ENCODE measurements around the gene COL18A1. TPM values are rescaled to one million over a fixed set of nuclear protein-coding genes. Genes with fewer than 3 reads are reported as not detected.

Gene COL18A1
- total and polyA plus RNA-seq, 5 experiments from 2014 or later: 1.5 to 22.2 (median 9.9) TPM

DNA sequence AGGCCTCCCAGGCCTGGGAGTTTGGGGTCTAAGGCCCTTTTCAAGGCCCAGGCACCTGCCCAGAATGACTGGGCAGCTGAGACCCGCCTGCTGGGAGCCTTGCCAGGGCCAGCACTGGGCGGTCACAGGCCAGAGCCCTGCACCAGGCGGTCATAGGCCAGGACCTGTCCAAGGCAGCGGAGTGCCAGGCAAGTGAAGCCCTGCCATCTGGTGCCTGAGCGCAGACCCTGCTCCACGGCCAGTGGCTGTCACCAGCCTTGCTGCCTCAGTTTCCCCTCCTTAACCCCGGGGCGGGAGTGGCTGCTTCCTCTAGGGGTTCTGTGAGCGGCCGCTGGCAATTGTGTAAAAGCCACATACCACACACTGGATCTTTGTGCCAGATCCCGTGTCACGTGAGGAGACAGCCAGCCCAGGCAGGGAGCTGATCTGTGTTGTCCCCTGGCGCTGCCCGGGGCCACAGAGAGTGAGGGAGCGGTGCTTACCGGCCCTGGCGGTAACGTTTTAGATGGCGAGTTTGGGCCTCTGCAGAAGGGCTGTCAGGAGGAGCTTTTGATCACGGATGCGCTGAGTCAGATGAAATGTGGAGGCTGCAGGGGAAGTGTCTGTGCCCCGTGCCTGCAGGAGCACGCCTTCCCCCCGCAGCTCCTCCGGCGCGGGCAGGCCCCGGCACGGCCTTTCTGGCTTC lies 4.6 kb downstream of the COL18A1 start:
- ATAC-seq: no peak
- Mint-ChIP-seq H3K4me3 (peak overlapping the region in 1 of 10 donors; percentile 45), H3K9me3 (peaks cover 0 to 2% (median 0%) of the 10 kb centered on the region in 9 donors), H3K27me3 (peaks cover 6 to 42% (median 26%) of the 10 kb centered on the region in 5 donors), H3K27ac (no peak overlapping the region), H3K4me1 (peaks cover 0 to 6% (median 6%) of the 10 kb centered on the region in 4 donors), H3K36me3 (peaks cover 0 to 7% (median 0%) of the 10 kb centered on the region in 3 donors)
- POLR2A ChIA-PET: no interaction called here
- peak in 2 of 10 donors; percentile 1 to 43 for DNase-seq

- ATAC-seq (no peak), DNase-seq (peak in 2 of 10 donors; percentile 2 to 52)
- POLR2A ChIA-PET: no interaction called here
- Mint-ChIP-seq H3K9me3 (peaks cover 0 to 2% (median 0%) of the 10 kb centered on the region in 9 donors), H3K36me3 (peaks cover 0 to 7% (median 0%) of the 10 kb centered on the region in 3 donors), H3K27ac (no peak overlapping the region), H3K4me3 (no peak overlapping the region), H3K27me3 (peaks cover 6 to 42% (median 26%) of the 10 kb centered on the region in 5 donors), H3K4me1 (peaks cover 0 to 6% (median 6%) of the 10 kb centered on the region in 4 donors)
Observed at GRCh38 chr21:45410151-45410864, 5.3 kb downstream of the COL18A1 start.

GRCh38 chr21:45410865-45411809 lies 6.2 kb downstream of the COL18A1 start:
- DNase-seq: peak in 2 of 10 donors; percentile 1 to 35
- no peak for ATAC-seq
- no peak overlapping the region for H3K4me3 Mint-ChIP-seq
- H3K27ac Mint-ChIP-seq: no peak overlapping the region
- POLR2A ChIA-PET: interaction anchor here (0.7 kb wide), 1 partner anchor 510 kb away, joined by 4 read pairs; no protein-coding TSS in a partner anchor
- peaks cover 0 to 2% (median 0%) of the 10 kb centered on the region in 9 donors for H3K9me3 Mint-ChIP-seq
- peaks cover 0 to 7% (median 0%) of the 10 kb centered on the region in 3 donors for H3K36me3 Mint-ChIP-seq
- H3K27me3 Mint-ChIP-seq: peaks cover 6 to 42% (median 26%) of the 10 kb centered on the region in 5 donors
- H3K4me1 Mint-ChIP-seq: peaks cover 0 to 6% (median 5%) of the 10 kb centered on the region in 4 donors

DNA sequence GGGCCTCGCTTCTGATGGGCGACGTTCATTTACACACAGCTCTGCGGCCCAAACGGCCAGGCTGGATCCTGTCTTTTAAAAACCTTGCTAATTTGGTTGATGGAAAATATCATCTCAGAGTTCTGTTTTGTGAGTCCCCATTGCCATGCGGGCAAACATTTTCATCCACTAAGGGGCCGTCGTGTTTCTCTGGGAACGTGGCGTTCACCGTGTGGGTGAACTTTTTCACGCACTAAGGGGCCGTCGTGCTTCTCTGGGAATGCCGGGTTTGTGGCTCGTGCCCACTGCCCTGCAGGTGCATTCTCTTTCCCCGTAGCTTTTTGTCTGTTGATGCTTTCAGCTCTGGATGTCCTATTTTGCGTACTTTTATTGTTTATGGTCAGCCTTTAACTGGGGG lies 6.8 kb downstream of the COL18A1 start:
- peaks cover 0 to 1% (median 0%) of the 10 kb centered on the region in 3 donors for H3K36me3 Mint-ChIP-seq
- H3K4me1 Mint-ChIP-seq: peaks cover 0 to under 1% (median 0%) of the 10 kb centered on the region in 4 donors

DNA sequence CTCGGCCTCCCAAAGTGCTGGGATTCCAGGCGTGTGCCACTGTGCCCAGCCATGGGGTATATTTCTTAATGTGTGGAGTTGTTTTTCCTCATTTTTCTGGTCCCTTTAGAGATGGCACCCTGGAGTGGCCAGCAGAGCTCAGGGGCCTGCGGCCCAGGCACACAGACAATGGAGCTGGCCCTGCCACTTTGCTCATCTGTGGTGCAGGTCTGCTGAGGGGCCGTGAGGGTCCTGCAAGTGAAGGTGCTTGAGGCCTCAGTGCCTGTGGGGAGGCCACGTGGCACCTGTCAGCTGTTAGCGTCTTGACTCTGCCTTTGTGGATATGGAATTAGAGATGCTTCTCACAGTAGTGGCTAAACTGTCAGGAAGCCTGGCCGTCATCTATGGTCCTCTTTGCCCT lies 7.5 kb downstream of the COL18A1 start:
- DNase-seq (peak in 1 of 10 donors; percentile 15), ATAC-seq (no peak)
- H3K4me3 Mint-ChIP-seq: no peak overlapping the region
- H3K36me3 Mint-ChIP-seq: no peaks in the 10 kb centered on the region
- peaks cover 0 to 31% (median 17%) of the 10 kb centered on the region in 5 donors for H3K27me3 Mint-ChIP-seq
- no peaks in the 10 kb centered on the region for H3K9me3 Mint-ChIP-seq
- no peak overlapping the region for H3K27ac Mint-ChIP-seq
- POLR2A ChIA-PET: interaction anchor here (0.7 kb wide), 1 partner anchor 1030 kb away, joined by 5 read pairs; no protein-coding TSS in a partner anchor
- no peaks in the 10 kb centered on the region for H3K4me1 Mint-ChIP-seq

More for the DNA sequence above, 6.8 kb downstream of the COL18A1 start:
- Mint-ChIP-seq H3K4me3 (no peak overlapping the region), H3K27me3 (peaks cover 0 to 38% (median 20%) of the 10 kb centered on the region in 5 donors), H3K27ac (no peak overlapping the region), H3K9me3 (no peaks in the 10 kb centered on the region)
- DNase-seq: no peak
- POLR2A ChIA-PET: interaction anchor here (0.7 kb wide), 2 partner anchors 509 to 1029 kb away, joined by 4 to 5 read pairs; no protein-coding TSS in a partner anchor
- no peak for ATAC-seq

DNA sequence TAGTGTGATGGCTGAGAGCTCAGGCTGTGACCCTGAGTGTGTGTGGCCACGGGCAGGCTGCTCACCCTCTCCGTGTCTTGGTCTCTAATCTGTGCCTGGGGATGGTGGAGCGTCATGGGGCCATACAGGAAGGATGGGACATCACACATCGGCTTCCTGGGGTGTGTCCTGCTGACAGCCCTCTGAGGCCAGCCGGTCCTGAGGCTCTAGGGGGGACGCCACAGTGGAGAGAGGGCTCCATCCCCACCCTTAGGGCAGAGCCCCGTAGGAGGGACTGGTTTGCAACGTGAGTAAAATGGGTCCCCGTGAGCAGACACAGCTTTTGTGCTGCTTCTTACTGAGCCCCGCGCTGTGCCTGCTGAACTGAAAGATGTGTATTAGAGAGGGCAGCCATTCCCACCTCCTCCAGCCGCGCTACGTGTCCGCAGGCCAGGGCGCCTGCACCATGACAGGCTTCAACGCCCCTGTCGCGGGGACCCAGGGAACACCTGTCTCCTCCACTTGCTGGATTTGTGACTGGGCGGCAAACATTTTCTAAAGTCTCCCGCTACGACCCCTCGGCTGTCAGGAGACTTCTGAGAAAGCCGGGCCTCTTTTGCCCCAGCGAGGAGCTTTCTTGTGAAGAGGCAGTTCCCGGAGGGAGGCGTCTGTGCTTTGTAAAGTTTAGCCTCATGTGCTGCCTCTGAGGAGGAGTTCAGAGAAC lies 8.1 kb downstream of the COL18A1 start:
- Mint-ChIP-seq H3K36me3 (no peaks in the 10 kb centered on the region), H3K27me3 (peaks cover 0 to 28% (median 14%) of the 10 kb centered on the region in 5 donors), H3K9me3 (no peaks in the 10 kb centered on the region), H3K4me1 (no peaks in the 10 kb centered on the region), H3K4me3 (no peak overlapping the region), H3K27ac (no peak overlapping the region)
- POLR2A ChIA-PET: no interaction called here
- ATAC-seq: no peak
- DNase-seq: peak in 2 of 10 donors; percentile 0 to 28

DNA sequence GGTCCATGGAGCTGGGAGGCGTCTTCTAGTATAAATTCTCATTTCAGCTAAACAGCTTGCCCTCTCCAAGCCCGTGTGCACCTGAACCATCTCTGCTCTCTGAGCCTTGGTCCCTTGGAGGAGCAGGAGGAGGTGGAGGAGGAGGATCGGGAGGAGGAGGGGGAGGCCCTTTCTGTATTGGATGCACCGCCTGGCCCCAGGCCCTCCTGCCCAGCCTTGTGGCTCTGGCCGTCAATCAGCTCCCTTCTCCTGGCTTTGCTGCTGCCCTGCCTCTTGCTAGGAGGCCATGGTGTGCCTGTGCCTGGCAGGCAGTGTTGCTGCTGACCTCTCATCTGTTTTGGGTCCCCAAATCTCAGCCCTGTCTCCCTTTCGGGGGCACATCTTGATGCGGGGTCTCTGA lies 9.0 kb downstream of the COL18A1 start:
- POLR2A ChIA-PET: no interaction called here
- DNase-seq: peak in 1 of 10 donors; percentile 44
- H3K4me3 Mint-ChIP-seq: no peak overlapping the region

GRCh38 chr21:45414396-45415187 lies 9.6 kb downstream of the COL18A1 start:
- peak in 2 of 10 donors; percentile 1 to 59 for DNase-seq

More for the DNA sequence above, 9.0 kb downstream of the COL18A1 start:
- Mint-ChIP-seq H3K9me3 (no peaks in the 10 kb centered on the region), H3K36me3 (no peaks in the 10 kb centered on the region), H3K27ac (no peak overlapping the region), H3K27me3 (peaks cover 0 to 20% (median 11%) of the 10 kb centered on the region in 5 donors), H3K4me1 (no peaks in the 10 kb centered on the region)
- ATAC-seq: no peak

GRCh38 chr21:45415188-45415942 lies 10.4 kb downstream of the COL18A1 start:
- H3K4me3 Mint-ChIP-seq: no peak overlapping the region
- peaks cover 0 to 12% (median 5%) of the 10 kb centered on the region in 5 donors for H3K27me3 Mint-ChIP-seq
- no peaks in the 10 kb centered on the region for H3K36me3 Mint-ChIP-seq
- H3K27ac Mint-ChIP-seq: no peak overlapping the region
- H3K4me1 Mint-ChIP-seq: no peaks in the 10 kb centered on the region
- no peaks in the 10 kb centered on the region for H3K9me3 Mint-ChIP-seq
- DNase-seq (peak in 2 of 10 donors; percentile 3 to 23), ATAC-seq (no peak)
- POLR2A ChIA-PET: no interaction called here

More at GRCh38 chr21:45414396-45415187, 9.6 kb downstream of the COL18A1 start:
- Mint-ChIP-seq H3K36me3 (no peaks in the 10 kb centered on the region), H3K9me3 (no peaks in the 10 kb centered on the region), H3K27me3 (peaks cover 0 to 15% (median 10%) of the 10 kb centered on the region in 5 donors), H3K4me3 (no peak overlapping the region), H3K27ac (no peak overlapping the region), H3K4me1 (no peaks in the 10 kb centered on the region)
- POLR2A ChIA-PET: no interaction called here
- no peak for ATAC-seq

GRCh38 chr21:45415943-45416611 lies 11.1 kb downstream of the COL18A1 start:
- DNase-seq (peak in 2 of 10 donors; percentile 1 to 32), ATAC-seq (no peak)
- Mint-ChIP-seq H3K4me1 (no peaks in the 10 kb centered on the region), H3K27me3 (peaks cover 0 to 10% (median 0%) of the 10 kb centered on the region in 5 donors), H3K36me3 (no peaks in the 10 kb centered on the region), H3K27ac (no peak overlapping the region), H3K9me3 (no peaks in the 10 kb centered on the region), H3K4me3 (no peak overlapping the region)
- POLR2A ChIA-PET: no interaction called here
